Hepatocyte (in vitro differentiated cells): Measurements from ENCODE around the gene BCL11A.

Source experiments
- EZH2 ChIP-seq: fragments of 200-600 bp; sonication (generic); IDR thresholded peaks from 2 replicates; pipeline ENCODE4 v1.6.1; 2016; ENCODE audit warnings: antibody characterized with exemption, mild to moderate bottlenecking, borderline replicate concordance
- TF ChIP-seq, protein P1 (sequence below): fragments of 200-600 bp; sonication (generic); IDR thresholded peaks from 2 replicates; pipeline ENCODE4 v1.5.1; 2016; ENCODE audit warnings: antibody characterized with exemption, mild to moderate bottlenecking; ENCODE audit not compliant: poor library complexity

DNA sequence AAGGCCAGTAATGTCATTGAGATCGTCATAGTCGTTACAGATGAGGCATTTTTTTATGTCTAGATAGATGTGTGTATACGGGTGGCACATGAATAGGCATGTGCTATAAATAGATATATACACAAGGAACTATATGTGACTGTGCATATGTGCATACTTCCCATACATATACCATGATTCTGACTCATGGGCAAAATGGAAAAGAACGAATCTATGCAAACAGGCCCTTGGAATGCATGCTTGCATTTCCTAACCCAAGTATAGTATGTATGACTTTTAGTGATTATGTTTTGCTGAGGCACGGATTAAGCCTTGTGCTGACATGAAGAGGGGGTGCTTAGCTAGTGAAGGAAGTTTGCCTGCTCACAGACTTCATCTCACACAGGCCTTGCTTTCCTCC is 111.7 kb downstream of the BCL11A start:
- TF ChIP-seq, protein P1, sequence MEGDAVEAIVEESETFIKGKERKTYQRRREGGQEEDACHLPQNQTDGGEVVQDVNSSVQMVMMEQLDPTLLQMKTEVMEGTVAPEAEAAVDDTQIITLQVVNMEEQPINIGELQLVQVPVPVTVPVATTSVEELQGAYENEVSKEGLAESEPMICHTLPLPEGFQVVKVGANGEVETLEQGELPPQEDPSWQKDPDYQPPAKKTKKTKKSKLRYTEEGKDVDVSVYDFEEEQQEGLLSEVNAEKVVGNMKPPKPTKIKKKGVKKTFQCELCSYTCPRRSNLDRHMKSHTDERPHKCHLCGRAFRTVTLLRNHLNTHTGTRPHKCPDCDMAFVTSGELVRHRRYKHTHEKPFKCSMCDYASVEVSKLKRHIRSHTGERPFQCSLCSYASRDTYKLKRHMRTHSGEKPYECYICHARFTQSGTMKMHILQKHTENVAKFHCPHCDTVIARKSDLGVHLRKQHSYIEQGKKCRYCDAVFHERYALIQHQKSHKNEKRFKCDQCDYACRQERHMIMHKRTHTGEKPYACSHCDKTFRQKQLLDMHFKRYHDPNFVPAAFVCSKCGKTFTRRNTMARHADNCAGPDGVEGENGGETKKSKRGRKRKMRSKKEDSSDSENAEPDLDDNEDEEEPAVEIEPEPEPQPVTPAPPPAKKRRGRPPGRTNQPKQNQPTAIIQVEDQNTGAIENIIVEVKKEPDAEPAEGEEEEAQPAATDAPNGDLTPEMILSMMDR, result no peak
- TF ChIP-seq EZH2, result no peak
